ENCODE measurements around the gene TBCC.

GRCh38 chr6:42774201-42774600, 28.3 kb upstream of the TBCC start:
- TF ChIP-seq, protein P1, sequence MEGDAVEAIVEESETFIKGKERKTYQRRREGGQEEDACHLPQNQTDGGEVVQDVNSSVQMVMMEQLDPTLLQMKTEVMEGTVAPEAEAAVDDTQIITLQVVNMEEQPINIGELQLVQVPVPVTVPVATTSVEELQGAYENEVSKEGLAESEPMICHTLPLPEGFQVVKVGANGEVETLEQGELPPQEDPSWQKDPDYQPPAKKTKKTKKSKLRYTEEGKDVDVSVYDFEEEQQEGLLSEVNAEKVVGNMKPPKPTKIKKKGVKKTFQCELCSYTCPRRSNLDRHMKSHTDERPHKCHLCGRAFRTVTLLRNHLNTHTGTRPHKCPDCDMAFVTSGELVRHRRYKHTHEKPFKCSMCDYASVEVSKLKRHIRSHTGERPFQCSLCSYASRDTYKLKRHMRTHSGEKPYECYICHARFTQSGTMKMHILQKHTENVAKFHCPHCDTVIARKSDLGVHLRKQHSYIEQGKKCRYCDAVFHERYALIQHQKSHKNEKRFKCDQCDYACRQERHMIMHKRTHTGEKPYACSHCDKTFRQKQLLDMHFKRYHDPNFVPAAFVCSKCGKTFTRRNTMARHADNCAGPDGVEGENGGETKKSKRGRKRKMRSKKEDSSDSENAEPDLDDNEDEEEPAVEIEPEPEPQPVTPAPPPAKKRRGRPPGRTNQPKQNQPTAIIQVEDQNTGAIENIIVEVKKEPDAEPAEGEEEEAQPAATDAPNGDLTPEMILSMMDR (IDR thresholded peaks at IDR 0.05), result no peak
- TF ChIP-seq, protein P2, sequence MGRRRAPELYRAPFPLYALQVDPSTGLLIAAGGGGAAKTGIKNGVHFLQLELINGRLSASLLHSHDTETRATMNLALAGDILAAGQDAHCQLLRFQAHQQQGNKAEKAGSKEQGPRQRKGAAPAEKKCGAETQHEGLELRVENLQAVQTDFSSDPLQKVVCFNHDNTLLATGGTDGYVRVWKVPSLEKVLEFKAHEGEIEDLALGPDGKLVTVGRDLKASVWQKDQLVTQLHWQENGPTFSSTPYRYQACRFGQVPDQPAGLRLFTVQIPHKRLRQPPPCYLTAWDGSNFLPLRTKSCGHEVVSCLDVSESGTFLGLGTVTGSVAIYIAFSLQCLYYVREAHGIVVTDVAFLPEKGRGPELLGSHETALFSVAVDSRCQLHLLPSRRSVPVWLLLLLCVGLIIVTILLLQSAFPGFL (CRISPR knock-in tag; IDR thresholded peaks at IDR 0.05; ENCODE audit: borderline replicate concordance), result no peak
- TF ChIP-seq ZNF121 (CRISPR knock-in tag; IDR thresholded peaks at IDR 0.05) (no peak), ETV6 (CRISPR knock-in tag; IDR thresholded peaks at IDR 0.05) (no peak), FOXP4 (CRISPR knock-in tag; IDR thresholded peaks at IDR 0.05) (no peak), MAX (CRISPR knock-in tag; IDR thresholded peaks at IDR 0.05) (no peak), ZNF232 (CRISPR knock-in tag; IDR thresholded peaks at IDR 0.05) (no peak)
- TF ChIP-seq, protein P3, sequence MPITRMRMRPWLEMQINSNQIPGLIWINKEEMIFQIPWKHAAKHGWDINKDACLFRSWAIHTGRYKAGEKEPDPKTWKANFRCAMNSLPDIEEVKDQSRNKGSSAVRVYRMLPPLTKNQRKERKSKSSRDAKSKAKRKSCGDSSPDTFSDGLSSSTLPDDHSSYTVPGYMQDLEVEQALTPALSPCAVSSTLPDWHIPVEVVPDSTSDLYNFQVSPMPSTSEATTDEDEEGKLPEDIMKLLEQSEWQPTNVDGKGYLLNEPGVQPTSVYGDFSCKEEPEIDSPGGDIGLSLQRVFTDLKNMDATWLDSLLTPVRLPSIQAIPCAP (CRISPR knock-in tag; IDR thresholded peaks at IDR 0.05), result no peak
